GM12878 (cell line): ENCODE measurements around the gene CTNS.

Source experiments
- CTCF ChIP-seq, 3 experiments: IDR thresholded peaks in 2 of 3; conservative IDR thresholded peaks in 1 of 3; 2 replicates each; pipeline ENCODE4 v1.5.1; 2011; ENCODE audit warnings: low read depth in 3 of 3, low read length in 3 of 3, mild to moderate bottlenecking in 3 of 3, control low read depth in 2 of 3, moderate library complexity in 2 of 3, inconsistent platforms in 1 of 3, mixed read lengths in 1 of 3; ENCODE audit not compliant: control insufficient read depth in 2 of 3, insufficient read depth in 1 of 3; ENCODE audit errors: extremely low read depth in 1 of 3
- PAX8 ChIP-seq: fragments of 450-650 bp; IDR thresholded peaks from 2 replicates; pipeline ENCODE4 v1.6.1; 2017; ENCODE audit warnings: mild to moderate bottlenecking, moderate library complexity
- POLR2A ChIP-seq: IDR thresholded peaks from 2 replicates; pipeline ENCODE4 v1.6.1; 2011; ENCODE audit warnings: low read depth, mild to moderate bottlenecking, low read length
- ZNF274 ChIP-seq: IDR thresholded peaks from one replicate; pipeline ENCODE4 v1.8.0; 2011; ENCODE audit not compliant: insufficient read length, insufficient read depth

GRCh38 chr17:3697103-3697476, 60.5 kb downstream of the CTNS start:
- TF ChIP-seq POLR2A (no peak), PAX8 (no peak), CTCF (IDR thresholded peaks at IDR 0.05 in 2 of 3, conservative IDR thresholded peaks at IDR 0.05 in 1 of 3; ENCODE audit: control insufficient read depth in 2 of 3, extremely low read depth in 1 of 3, insufficient read depth in 1 of 3, low read depth in 3 of 3, low read length in 3 of 3) (no peak), ZNF274 (no peak)
